ENCODE results near the gene CDH20. TPM values are rescaled to one million over a fixed set of nuclear protein-coding genes. Genes with fewer than 3 reads are reported as not detected.

Gene CDH20
- total RNA-seq, 2 experiments from 2014 or later, result not detected

DNA sequence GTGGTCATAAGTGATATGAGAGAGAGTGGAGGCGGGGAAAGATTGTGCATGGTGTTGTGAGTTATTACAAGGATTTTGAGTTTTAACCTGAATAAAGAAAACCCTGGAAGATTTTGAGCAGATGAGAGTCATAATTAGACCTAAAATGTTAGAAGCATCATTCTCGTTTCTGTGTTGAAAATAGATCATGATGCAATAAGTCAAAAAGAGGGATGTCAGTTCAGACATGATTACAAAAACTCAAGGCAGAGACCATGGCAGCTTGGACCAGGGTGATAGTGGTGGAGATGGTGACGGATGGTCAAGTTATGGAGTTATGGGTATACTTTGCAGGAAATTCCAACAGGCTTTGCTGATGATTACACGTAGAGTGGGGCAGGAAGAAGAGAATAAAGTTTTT is 267.2 kb downstream of the CDH20 start:
- no peak overlapping the region for H2AFZ ChIP-seq (ENCODE audit: low read length)
- ChIA-PET CTCF (ENCODE audit: unreplicated experiment) (no interaction called here), POLR2A (no interaction called here)

GRCh38 chr18:61602836-61603235 is 269.6 kb downstream of the CDH20 start:
- no peaks in the 10 kb centered on the region for H3K36me3 ChIP-seq (ENCODE audit: insufficient read depth, low read length)
- TF ChIP-seq EZH2phosphoT487 (IDR thresholded peaks at IDR 0.05; ENCODE audit: borderline replicate concordance, low read depth, low read length), result no peak
- TF ChIP-seq, protein P1, sequence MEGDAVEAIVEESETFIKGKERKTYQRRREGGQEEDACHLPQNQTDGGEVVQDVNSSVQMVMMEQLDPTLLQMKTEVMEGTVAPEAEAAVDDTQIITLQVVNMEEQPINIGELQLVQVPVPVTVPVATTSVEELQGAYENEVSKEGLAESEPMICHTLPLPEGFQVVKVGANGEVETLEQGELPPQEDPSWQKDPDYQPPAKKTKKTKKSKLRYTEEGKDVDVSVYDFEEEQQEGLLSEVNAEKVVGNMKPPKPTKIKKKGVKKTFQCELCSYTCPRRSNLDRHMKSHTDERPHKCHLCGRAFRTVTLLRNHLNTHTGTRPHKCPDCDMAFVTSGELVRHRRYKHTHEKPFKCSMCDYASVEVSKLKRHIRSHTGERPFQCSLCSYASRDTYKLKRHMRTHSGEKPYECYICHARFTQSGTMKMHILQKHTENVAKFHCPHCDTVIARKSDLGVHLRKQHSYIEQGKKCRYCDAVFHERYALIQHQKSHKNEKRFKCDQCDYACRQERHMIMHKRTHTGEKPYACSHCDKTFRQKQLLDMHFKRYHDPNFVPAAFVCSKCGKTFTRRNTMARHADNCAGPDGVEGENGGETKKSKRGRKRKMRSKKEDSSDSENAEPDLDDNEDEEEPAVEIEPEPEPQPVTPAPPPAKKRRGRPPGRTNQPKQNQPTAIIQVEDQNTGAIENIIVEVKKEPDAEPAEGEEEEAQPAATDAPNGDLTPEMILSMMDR (conservative IDR thresholded peaks at IDR 0.05; ENCODE audit: low read length), result no peak
- no TSS peak for BruUV-seq (replicated peaks)
- H3K27ac ChIP-seq (ENCODE audit: low read depth, low read length, poor library complexity, severe bottlenecking), result no peak overlapping the region
- ChIA-PET CTCF (ENCODE audit: unreplicated experiment) (no interaction called here), POLR2A (no interaction called here)
- H3K79me2 ChIP-seq (ENCODE audit: insufficient read depth, low read depth, low read length), result no peaks in the 10 kb centered on the region
- intact Hi-C loops (cut with micrococcal nuclease; ENCODE audit: unreplicated experiment), result no loop called here
- H3K4me1 ChIP-seq (ENCODE audit: insufficient read depth, low read length, poor library complexity, severe bottlenecking), result no peaks in the 10 kb centered on the region
- no peak overlapping the region for H3K4me3 ChIP-seq (ENCODE audit: low read depth, low read length, poor library complexity, severe bottlenecking)
- no peak for DNase-seq (ENCODE audit: low spot score)
- no peaks in the 10 kb centered on the region for H3K9me2 ChIP-seq (ENCODE audit: insufficient read depth, low read length)
- no peaks in the 10 kb centered on the region for H3K9me3 ChIP-seq (ENCODE audit: low read length)
- no peak overlapping the region for H2AFZ ChIP-seq (ENCODE audit: low read length)
- H4K20me1 ChIP-seq (ENCODE audit: insufficient read depth, low read length), result no peaks in the 10 kb centered on the region
- H3K4me2 ChIP-seq (ENCODE audit: low read length), result no peak overlapping the region

More for the DNA sequence above, 267.2 kb downstream of the CDH20 start:
- Histone ChIP-seq H4K20me1 (ENCODE audit: insufficient read depth, low read length) (no peaks in the 10 kb centered on the region), H3K4me3 (ENCODE audit: low read depth, low read length, poor library complexity, severe bottlenecking) (no peak overlapping the region), H3K4me1 (ENCODE audit: insufficient read depth, low read length, poor library complexity, severe bottlenecking) (no peaks in the 10 kb centered on the region), H3K27ac (ENCODE audit: low read depth, low read length, poor library complexity, severe bottlenecking) (no peak overlapping the region), H3K36me3 (ENCODE audit: insufficient read depth, low read length) (no peaks in the 10 kb centered on the region), H3K4me2 (ENCODE audit: low read length) (no peak overlapping the region), H3K79me2 (ENCODE audit: insufficient read depth, low read depth, low read length) (no peaks in the 10 kb centered on the region), H3K9me2 (ENCODE audit: insufficient read depth, low read length) (no peaks in the 10 kb centered on the region), H3K9me3 (ENCODE audit: low read length) (no peaks in the 10 kb centered on the region)
- intact Hi-C loops (cut with micrococcal nuclease; ENCODE audit: unreplicated experiment), result no loop called here
- no TSS peak for BruUV-seq (replicated peaks)
- TF ChIP-seq, protein P1 (conservative IDR thresholded peaks at IDR 0.05; ENCODE audit: low read length), result no peak
- TF ChIP-seq EZH2phosphoT487 (IDR thresholded peaks at IDR 0.05; ENCODE audit: borderline replicate concordance, low read depth, low read length), result no peak
- DNase-seq (ENCODE audit: low spot score), result no peak

Small RNAs within 50 kb of the gene (small RNA-seq; reads per million reads assigned to genes)
- gene RNU6-116P, result not detected
